ENCODE results near the gene RHOU. TPM values are rescaled to one million over a fixed set of nuclear protein-coding genes. Genes with fewer than 3 reads are reported as not detected.
A peak's percentile ranks its signal among the peaks of the same experiment; 100 is the strongest.

RHOU gene
- total and polyA plus RNA-seq, 2 experiments from 2014 or later: 0.95 to 4.4 TPM

DNA sequence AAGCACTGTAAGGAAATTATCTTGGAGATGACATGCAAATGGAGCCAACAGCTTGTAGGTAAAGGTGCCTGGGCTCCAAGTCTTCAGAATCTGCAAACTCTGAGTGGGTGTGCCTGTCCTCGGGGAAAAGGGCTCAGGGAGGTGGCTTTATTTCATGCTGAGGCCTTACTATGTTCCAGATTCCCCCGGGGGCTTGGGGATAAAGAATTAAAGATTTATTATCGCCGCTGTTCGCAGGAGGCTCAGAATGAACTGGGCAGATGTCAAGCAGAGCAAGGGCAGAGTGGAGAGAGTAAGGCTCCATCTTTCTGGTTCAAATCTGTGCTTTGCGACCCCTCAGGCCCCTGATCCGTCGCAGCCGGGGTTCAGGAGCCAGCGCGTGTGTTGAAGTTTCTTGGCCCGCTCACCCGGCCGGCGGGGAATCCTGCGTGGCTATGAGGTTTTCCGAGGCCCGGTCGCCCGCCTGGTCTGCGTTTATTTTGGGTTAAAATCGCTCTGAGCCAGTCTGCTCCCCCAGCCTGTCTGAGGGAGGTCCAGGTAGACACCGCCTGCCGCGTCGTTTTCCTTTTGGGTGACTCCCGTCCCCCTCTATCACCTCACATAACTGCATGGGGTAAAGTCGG lies 19.5 kb downstream of the RHOU start:
- TF ChIP-seq POLR2AphosphoS5 (IDR thresholded peaks at IDR 0.05; ENCODE audit: low read depth): no peak
- no peak for TF ChIP-seq NANOG (IDR thresholded peaks at IDR 0.05; ENCODE audit: borderline replicate concordance)
- TF ChIP-seq, protein P1, sequence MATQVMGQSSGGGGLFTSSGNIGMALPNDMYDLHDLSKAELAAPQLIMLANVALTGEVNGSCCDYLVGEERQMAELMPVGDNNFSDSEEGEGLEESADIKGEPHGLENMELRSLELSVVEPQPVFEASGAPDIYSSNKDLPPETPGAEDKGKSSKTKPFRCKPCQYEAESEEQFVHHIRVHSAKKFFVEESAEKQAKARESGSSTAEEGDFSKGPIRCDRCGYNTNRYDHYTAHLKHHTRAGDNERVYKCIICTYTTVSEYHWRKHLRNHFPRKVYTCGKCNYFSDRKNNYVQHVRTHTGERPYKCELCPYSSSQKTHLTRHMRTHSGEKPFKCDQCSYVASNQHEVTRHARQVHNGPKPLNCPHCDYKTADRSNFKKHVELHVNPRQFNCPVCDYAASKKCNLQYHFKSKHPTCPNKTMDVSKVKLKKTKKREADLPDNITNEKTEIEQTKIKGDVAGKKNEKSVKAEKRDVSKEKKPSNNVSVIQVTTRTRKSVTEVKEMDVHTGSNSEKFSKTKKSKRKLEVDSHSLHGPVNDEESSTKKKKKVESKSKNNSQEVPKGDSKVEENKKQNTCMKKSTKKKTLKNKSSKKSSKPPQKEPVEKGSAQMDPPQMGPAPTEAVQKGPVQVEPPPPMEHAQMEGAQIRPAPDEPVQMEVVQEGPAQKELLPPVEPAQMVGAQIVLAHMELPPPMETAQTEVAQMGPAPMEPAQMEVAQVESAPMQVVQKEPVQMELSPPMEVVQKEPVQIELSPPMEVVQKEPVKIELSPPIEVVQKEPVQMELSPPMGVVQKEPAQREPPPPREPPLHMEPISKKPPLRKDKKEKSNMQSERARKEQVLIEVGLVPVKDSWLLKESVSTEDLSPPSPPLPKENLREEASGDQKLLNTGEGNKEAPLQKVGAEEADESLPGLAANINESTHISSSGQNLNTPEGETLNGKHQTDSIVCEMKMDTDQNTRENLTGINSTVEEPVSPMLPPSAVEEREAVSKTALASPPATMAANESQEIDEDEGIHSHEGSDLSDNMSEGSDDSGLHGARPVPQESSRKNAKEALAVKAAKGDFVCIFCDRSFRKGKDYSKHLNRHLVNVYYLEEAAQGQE (IDR thresholded peaks at IDR 0.05; ENCODE audit: unreplicated experiment): no peak
- TF ChIP-seq EZH2 (IDR thresholded peaks at IDR 0.05; ENCODE audit: low read depth, unreplicated experiment): no peak
- TF ChIP-seq EZH2phosphoT487 (IDR thresholded peaks at IDR 0.05; ENCODE audit: unreplicated experiment): no peak
- TF ChIP-seq, protein P2, sequence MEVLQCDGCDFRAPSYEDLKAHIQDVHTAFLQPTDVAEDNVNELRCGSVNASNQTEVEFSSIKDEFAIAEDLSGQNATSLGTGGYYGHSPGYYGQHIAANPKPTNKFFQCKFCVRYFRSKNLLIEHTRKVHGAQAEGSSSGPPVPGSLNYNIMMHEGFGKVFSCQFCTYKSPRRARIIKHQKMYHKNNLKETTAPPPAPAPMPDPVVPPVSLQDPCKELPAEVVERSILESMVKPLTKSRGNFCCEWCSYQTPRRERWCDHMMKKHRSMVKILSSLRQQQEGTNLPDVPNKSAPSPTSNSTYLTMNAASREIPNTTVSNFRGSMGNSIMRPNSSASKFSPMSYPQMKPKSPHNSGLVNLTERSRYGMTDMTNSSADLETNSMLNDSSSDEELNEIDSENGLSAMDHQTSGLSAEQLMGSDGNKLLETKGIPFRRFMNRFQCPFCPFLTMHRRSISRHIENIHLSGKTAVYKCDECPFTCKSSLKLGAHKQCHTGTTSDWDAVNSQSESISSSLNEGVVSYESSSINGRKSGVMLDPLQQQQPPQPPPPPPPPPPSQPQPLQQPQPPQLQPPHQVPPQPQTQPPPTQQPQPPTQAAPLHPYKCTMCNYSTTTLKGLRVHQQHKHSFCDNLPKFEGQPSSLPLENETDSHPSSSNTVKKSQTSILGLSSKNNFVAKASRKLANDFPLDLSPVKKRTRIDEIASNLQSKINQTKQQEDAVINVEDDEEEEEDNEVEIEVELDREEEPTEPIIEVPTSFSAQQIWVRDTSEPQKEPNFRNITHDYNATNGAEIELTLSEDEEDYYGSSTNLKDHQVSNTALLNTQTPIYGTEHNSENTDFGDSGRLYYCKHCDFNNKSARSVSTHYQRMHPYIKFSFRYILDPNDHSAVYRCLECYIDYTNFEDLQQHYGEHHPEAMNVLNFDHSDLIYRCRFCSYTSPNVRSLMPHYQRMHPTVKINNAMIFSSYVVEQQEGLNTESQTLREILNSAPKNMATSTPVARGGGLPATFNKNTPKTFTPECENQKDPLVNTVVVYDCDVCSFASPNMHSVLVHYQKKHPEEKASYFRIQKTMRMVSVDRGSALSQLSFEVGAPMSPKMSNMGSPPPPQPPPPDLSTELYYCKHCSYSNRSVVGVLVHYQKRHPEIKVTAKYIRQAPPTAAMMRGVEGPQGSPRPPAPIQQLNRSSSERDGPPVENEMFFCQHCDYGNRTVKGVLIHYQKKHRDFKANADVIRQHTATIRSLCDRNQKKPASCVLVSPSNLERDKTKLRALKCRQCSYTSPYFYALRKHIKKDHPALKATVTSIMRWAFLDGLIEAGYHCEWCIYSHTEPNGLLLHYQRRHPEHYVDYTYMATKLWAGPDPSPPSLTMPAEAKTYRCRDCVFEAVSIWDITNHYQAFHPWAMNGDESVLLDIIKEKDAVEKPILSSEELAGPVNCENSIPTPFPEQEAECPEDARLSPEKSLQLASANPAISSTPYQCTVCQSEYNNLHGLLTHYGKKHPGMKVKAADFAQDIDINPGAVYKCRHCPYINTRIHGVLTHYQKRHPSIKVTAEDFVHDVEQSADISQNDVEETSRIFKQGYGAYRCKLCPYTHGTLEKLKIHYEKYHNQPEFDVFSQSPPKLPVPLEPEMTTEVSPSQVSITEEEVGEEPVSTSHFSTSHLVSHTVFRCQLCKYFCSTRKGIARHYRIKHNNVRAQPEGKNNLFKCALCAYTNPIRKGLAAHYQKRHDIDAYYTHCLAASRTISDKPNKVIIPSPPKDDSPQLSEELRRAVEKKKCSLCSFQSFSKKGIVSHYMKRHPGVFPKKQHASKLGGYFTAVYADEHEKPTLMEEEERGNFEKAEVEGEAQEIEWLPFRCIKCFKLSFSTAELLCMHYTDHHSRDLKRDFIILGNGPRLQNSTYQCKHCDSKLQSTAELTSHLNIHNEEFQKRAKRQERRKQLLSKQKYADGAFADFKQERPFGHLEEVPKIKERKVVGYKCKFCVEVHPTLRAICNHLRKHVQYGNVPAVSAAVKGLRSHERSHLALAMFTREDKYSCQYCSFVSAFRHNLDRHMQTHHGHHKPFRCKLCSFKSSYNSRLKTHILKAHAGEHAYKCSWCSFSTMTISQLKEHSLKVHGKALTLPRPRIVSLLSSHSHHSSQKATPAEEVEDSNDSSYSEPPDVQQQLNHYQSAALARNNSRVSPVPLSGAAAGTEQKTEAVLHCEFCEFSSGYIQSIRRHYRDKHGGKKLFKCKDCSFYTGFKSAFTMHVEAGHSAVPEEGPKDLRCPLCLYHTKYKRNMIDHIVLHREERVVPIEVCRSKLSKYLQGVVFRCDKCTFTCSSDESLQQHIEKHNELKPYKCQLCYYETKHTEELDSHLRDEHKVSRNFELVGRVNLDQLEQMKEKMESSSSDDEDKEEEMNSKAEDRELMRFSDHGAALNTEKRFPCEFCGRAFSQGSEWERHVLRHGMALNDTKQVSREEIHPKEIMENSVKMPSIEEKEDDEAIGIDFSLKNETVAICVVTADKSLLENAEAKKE (CRISPR knock-in tag; IDR thresholded peaks at IDR 0.05): no peak
- TF ChIP-seq STAT1 (IDR thresholded peaks at IDR 0.05; ENCODE audit: unreplicated experiment): no peak
- TF ChIP-seq ZNF331 (CRISPR knock-in tag; IDR thresholded peaks at IDR 0.05; ENCODE audit: low read depth): no peak
- no peak for TF ChIP-seq CREB1 (CRISPR knock-in tag; IDR thresholded peaks at IDR 0.05; ENCODE audit: low read depth)
- TF ChIP-seq, protein P3, sequence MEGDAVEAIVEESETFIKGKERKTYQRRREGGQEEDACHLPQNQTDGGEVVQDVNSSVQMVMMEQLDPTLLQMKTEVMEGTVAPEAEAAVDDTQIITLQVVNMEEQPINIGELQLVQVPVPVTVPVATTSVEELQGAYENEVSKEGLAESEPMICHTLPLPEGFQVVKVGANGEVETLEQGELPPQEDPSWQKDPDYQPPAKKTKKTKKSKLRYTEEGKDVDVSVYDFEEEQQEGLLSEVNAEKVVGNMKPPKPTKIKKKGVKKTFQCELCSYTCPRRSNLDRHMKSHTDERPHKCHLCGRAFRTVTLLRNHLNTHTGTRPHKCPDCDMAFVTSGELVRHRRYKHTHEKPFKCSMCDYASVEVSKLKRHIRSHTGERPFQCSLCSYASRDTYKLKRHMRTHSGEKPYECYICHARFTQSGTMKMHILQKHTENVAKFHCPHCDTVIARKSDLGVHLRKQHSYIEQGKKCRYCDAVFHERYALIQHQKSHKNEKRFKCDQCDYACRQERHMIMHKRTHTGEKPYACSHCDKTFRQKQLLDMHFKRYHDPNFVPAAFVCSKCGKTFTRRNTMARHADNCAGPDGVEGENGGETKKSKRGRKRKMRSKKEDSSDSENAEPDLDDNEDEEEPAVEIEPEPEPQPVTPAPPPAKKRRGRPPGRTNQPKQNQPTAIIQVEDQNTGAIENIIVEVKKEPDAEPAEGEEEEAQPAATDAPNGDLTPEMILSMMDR (conservative IDR thresholded peaks at IDR 0.05; ENCODE audit: low read depth in 2 of 2): no peak
- no peak for TF ChIP-seq JUNB (IDR thresholded peaks at IDR 0.05; ENCODE audit: unreplicated experiment)
- no peak for TF ChIP-seq ZNF114 (CRISPR knock-in tag; IDR thresholded peaks at IDR 0.05)
- TF ChIP-seq, protein P4, sequence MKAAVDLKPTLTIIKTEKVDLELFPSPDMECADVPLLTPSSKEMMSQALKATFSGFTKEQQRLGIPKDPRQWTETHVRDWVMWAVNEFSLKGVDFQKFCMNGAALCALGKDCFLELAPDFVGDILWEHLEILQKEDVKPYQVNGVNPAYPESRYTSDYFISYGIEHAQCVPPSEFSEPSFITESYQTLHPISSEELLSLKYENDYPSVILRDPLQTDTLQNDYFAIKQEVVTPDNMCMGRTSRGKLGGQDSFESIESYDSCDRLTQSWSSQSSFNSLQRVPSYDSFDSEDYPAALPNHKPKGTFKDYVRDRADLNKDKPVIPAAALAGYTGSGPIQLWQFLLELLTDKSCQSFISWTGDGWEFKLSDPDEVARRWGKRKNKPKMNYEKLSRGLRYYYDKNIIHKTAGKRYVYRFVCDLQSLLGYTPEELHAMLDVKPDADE (IDR thresholded peaks at IDR 0.05): no peak
- H3K9me2 ChIP-seq (ENCODE audit: insufficient read depth): no peaks in the 10 kb centered on the region
- Mint-ChIP-seq H3K4me1 (peaks cover 14% of the 10 kb centered on the region), H3K9me3 (no peaks in the 10 kb centered on the region; the same call in 1 of the 3 replicates), H3K27ac (no peak overlapping the region), H3K27me3 (ENCODE audit: insufficient read depth, low read depth, poor library complexity) (peaks cover 6% of the 10 kb centered on the region), H3K36me3 (ENCODE audit: low read depth) (no peaks in the 10 kb centered on the region), H3K4me3 (no peak overlapping the region)
- peaks cover 14% of the 10 kb centered on the region for H3K4me1 ChIP-seq (ENCODE audit: insufficient read depth)
- H3K4me3 ChIP-seq: no peak overlapping the region
- H3K27me3 ChIP-seq (ENCODE audit: insufficient read depth): no peaks in the 10 kb centered on the region
- peak overlapping the region; percentile 59; the same call in 1 of the 2 replicates for H2AFZ ChIP-seq
- peak; percentile 6 for DNase-seq (ENCODE audit: low spot score)
- H3K36me3 ChIP-seq (ENCODE audit: insufficient read depth): no peaks in the 10 kb centered on the region
- no peak overlapping the region for H3K27ac ChIP-seq (ENCODE audit: low read depth)
- no peak overlapping the region for H3K4me2 ChIP-seq
- ATAC-seq: no peak; the same call in 2 of the 3 replicates
- H3K79me2 ChIP-seq (replicated peaks; ENCODE audit: insufficient read depth): no peaks in the 10 kb centered on the region
- H4K20me1 ChIP-seq (replicated peaks; ENCODE audit: insufficient read depth): no peaks in the 10 kb centered on the region
- no peaks in the 10 kb centered on the region for H3F3A ChIP-seq (replicated peaks; ENCODE audit: low read depth)
